ENCODE measurements around the gene LZTR1.
"Not testable (repeated sequence)": the region's sequence is repeated elsewhere in the genome, so short reads cannot be mapped to it uniquely, and the experiment has no call there.

The LZTR1 gene

DNA sequence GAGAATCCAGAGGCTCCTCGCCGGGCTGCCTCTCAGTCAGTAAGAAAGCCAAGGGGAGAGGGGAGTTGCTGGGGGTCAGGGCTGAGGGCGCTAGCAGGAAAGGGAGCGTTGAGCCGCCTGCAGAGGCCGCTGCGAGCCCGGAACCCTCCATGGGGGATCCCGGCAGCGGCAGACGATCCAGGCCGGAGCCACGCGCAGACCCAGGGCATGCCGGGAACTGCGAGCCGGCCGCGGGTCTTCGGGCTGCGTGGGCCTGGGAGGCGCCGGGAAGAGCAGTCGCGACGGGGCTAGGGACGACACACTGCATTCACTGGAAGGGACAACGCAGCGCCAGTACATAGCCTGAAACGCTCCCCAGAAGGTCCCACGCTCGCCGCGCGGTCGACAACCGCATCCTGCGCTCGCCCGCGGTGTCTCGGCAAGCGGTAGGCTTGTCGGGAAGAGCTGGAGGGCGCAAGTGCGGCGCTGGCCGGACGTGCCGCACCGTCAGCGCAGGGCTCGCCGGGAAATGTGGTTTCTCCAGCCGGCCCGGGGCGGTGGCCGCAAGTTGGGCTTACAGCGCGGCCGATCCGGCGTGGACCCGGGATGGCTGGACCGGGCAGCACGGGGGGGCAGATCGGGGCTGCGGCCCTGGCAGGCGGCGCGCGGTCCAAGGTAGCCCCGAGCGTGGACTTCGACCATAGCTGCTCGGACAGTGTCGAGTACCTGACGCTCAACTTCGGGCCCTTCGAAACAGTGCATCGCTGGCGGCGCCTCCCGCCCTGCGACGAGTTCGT lies at the start of gene LZTR1:
LZTR1 (plus strand) TSS at position 511 of the 776 bp plus-strand sequence; CDS start at position 586, 75 bp downstream.
- Histone ChIP-seq H3K4me3 (ENCODE audit: low read length in 2 of 2) (peak within 1 kb of the TSS; percentile 81 to 86), H3K4me1 (ENCODE audit: control insufficient read depth in 2 of 2, insufficient read depth in 2 of 2, low read length in 2 of 2) (peaks cover 25 to 34% of the 10 kb centered on the region in 2 donors), H3K36me3 (ENCODE audit: control insufficient read depth in 2 of 2, insufficient read depth in 2 of 2, low read length in 2 of 2) (peaks cover 6 to 15% of the 10 kb centered on the region in 2 donors), H3K27me3 (ENCODE audit: control insufficient read depth in 2 of 2, insufficient read depth in 2 of 2, low read length in 2 of 2) (no peaks in the 10 kb centered on the region), H3K9me3 (ENCODE audit: control insufficient read depth in 2 of 2, low read length in 2 of 2) (no peaks in the 10 kb centered on the region), H3K9ac (ENCODE audit: low read depth in 1 of 2, low read length in 2 of 2) (peak within 1 kb of the TSS; percentile 66 to 88), H3K27ac (ENCODE audit: low read depth in 2 of 2, low read length in 2 of 2) (peak within 1 kb of the TSS; percentile 86)

DNA sequence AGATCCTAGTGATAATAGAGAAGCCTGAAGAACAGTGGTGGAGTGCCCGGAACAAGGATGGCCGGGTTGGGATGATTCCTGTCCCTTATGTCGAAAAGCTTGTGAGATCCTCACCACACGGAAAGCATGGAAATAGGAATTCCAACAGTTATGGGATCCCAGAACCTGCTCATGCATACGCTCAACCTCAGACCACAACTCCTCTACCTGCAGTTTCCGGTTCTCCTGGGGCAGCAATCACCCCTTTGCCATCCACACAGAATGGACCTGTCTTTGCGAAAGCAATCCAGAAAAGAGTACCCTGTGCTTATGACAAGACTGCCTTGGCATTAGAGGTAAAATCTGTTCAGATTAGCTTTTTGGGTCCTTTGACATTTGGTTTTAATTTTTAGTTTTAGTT lies 48.2 kb upstream of the LZTR1 start:
- no peak overlapping the region for H3K4me3 ChIP-seq (ENCODE audit: low read length in 2 of 2)
- H3K27me3 ChIP-seq (ENCODE audit: control insufficient read depth in 2 of 2, insufficient read depth in 2 of 2, low read length in 2 of 2): no peaks in the 10 kb centered on the region
- H3K9ac ChIP-seq (ENCODE audit: low read depth in 1 of 2, low read length in 2 of 2): no peak overlapping the region
- no peak overlapping the region for H3K27ac ChIP-seq (ENCODE audit: low read depth in 2 of 2, low read length in 2 of 2)
- H3K9me3 ChIP-seq (ENCODE audit: control insufficient read depth in 2 of 2, low read length in 2 of 2): no peaks in the 10 kb centered on the region
- peaks cover 12 to 18% of the 10 kb centered on the region in 2 donors for H3K4me1 ChIP-seq (ENCODE audit: control insufficient read depth in 2 of 2, insufficient read depth in 2 of 2, low read length in 2 of 2)
- H3K36me3 ChIP-seq (ENCODE audit: control insufficient read depth in 2 of 2, insufficient read depth in 2 of 2, low read length in 2 of 2): peaks cover 9 to 18% of the 10 kb centered on the region in 2 donors

DNA sequence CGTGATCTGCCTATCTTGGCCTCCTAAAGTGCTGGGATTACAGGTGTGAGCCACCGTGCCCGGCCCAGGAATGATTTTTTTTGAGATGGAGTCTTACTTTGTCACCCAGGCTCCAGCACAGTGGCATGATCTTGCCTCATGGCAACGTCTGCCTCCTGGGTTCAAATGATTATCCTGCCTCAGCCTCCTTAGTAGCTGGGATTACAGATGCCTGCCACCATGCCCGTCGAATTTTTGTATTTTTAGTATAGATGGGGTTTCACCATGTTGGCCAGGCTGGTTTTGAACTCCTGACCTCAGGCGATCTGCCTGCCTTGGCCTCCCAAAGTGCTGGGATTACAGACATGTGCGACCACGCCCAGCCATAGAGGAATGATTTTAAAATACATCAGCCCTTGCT lies 47.0 kb upstream of the LZTR1 start:
- Histone ChIP-seq H3K36me3 (ENCODE audit: control insufficient read depth in 2 of 2, insufficient read depth in 2 of 2, low read length in 2 of 2) (peaks cover 9 to 18% of the 10 kb centered on the region in 2 donors), H3K4me1 (ENCODE audit: control insufficient read depth in 2 of 2, insufficient read depth in 2 of 2, low read length in 2 of 2) (peaks cover 13 to 19% of the 10 kb centered on the region in 2 donors)
- not testable (repeated sequence) for H3K4me3 ChIP-seq (ENCODE audit: low read length in 2 of 2); H3K27me3 ChIP-seq (ENCODE audit: control insufficient read depth in 2 of 2, insufficient read depth in 2 of 2, low read length in 2 of 2); H3K9me3 ChIP-seq (ENCODE audit: control insufficient read depth in 2 of 2, low read length in 2 of 2); H3K27ac ChIP-seq (ENCODE audit: low read depth in 2 of 2, low read length in 2 of 2); H3K9ac ChIP-seq (ENCODE audit: low read depth in 1 of 2, low read length in 2 of 2)

DNA sequence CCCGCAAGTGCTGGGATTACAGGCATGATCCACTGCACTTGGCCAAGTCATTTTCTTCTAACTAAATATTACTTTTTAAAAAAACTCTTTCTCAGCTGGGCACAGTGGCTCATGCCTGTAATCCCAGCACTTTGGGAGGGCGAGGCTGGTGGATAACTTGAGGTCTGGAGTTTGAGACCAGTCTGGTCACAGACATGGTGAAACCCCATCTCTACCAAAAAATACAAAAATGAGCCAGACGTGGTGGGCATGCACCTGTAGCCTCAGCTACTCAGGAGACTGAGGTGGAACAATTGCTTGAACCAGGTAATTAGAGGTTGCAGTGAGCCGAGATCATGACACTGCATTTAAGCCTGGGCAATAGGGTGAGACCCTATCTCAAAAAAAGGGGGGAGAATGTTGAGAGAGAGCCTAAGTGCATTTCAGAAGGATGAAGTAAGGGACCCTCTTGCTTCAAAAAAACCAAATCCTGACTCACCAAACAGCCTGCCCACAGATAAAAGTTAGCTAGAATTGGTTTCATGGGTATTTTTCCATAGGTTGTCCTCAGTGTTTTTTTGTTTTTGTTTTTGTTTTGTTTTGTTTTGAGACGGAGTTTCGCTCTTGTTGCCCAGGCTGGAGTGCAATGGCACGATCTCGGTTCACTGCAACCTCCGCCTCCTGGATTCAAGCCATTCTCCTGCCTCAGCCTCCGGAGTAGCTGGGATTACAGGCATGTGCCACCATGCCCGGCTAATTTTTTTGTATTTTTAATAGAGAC lies 46.1 kb upstream of the LZTR1 start:
- H3K27me3 ChIP-seq (ENCODE audit: control insufficient read depth in 2 of 2, insufficient read depth in 2 of 2, low read length in 2 of 2); H3K4me3 ChIP-seq (ENCODE audit: low read length in 2 of 2); H3K9me3 ChIP-seq (ENCODE audit: control insufficient read depth in 2 of 2, low read length in 2 of 2); H3K9ac ChIP-seq (ENCODE audit: low read depth in 1 of 2, low read length in 2 of 2); H3K27ac ChIP-seq (ENCODE audit: low read depth in 2 of 2, low read length in 2 of 2): not testable (repeated sequence)
- Histone ChIP-seq H3K36me3 (ENCODE audit: control insufficient read depth in 2 of 2, insufficient read depth in 2 of 2, low read length in 2 of 2) (peaks cover 9 to 20% of the 10 kb centered on the region in 2 donors), H3K4me1 (ENCODE audit: control insufficient read depth in 2 of 2, insufficient read depth in 2 of 2, low read length in 2 of 2) (peaks cover 15 to 22% of the 10 kb centered on the region in 2 donors)

DNA sequence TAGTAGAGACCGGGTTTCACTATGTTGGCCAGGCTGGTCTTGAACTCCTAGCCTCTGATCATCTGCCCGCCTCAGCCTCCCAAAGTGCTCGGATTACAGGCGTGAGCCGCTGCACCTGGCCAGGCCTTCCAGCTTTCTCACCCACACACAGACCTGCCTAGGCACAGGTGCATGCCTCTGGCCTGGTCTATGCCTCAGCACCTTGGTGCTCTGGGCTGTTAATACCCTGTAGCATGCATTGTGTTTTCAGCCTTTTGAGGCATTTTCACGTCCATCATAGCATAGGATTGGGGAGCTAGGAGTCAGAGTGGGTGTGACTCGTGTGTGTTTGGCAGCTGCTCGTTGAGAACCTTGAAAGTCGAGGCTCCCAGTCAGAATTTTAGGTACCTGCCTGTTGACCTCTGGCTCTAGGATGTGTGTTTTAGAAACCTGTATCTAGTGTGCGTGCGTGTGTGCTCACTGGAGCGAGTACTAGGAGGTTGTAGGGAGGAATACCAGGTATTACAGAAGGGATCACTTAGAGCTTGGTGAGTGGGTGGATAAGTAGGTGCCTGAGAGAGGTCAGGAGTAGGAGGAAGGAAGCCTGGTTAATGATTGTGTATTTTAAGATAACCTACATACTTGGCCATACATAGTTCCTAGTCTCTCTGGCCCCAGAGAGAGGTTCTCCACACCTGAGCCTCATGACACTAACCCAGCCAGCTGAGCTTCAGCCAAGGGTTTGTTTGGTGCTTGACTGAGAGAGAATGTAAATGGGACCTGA lies 44.9 kb upstream of the LZTR1 start:
- Histone ChIP-seq H3K27ac (ENCODE audit: low read depth in 2 of 2, low read length in 2 of 2) (no peak overlapping the region), H3K9me3 (ENCODE audit: control insufficient read depth in 2 of 2, low read length in 2 of 2) (no peaks in the 10 kb centered on the region), H3K27me3 (ENCODE audit: control insufficient read depth in 2 of 2, insufficient read depth in 2 of 2, low read length in 2 of 2) (no peaks in the 10 kb centered on the region), H3K4me1 (ENCODE audit: control insufficient read depth in 2 of 2, insufficient read depth in 2 of 2, low read length in 2 of 2) (peaks cover 15 to 22% of the 10 kb centered on the region in 2 donors), H3K9ac (ENCODE audit: low read depth in 1 of 2, low read length in 2 of 2) (no peak overlapping the region), H3K36me3 (ENCODE audit: control insufficient read depth in 2 of 2, insufficient read depth in 2 of 2, low read length in 2 of 2) (peaks cover 9 to 17% of the 10 kb centered on the region in 2 donors), H3K4me3 (ENCODE audit: low read length in 2 of 2) (no peak overlapping the region)

DNA sequence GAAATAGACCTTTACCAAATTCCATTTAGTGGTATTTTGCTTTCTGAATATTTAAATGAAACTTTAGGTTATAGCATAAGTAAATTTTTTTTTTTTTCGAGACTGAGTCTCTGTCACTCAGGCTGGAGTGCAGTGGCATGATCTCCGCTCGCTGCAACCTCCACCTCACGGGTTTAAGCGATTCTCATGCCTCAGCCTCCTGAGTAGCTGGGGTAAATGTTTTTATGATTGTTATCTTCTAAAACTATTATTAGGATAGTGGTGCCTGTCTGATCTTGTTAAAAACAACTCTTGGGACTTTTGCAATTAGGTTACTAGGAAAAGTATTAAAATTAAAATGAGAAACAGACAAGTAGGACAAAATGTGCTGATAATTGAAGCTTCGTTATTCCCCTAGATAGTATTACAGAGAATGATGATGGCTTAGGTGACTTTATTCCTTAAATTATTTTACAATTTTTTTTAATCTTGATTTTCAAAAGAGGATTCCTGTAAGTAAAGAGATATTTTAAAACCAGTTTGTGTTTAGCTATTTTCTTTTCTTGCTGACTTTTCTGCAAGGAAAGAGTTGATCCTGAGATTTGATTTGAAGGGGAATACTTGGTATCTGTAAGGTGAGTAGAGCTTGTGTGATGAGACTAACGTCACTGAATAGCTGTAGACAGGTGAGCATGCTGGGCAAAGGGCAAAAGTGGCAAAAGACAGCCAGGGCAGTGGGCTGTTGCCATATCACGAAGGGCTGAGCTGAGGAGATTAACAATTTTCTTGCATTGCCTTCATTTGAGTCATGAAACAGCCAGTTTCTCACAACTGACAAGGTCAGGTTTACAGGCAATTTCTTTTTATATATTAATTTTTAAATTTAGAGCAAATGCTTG lies 44.1 kb upstream of the LZTR1 start:
- Histone ChIP-seq H3K27ac (ENCODE audit: low read depth in 2 of 2, low read length in 2 of 2) (no peak overlapping the region), H3K4me1 (ENCODE audit: control insufficient read depth in 2 of 2, insufficient read depth in 2 of 2, low read length in 2 of 2) (peaks cover 15 to 22% of the 10 kb centered on the region in 2 donors), H3K9me3 (ENCODE audit: control insufficient read depth in 2 of 2, low read length in 2 of 2) (no peaks in the 10 kb centered on the region), H3K36me3 (ENCODE audit: control insufficient read depth in 2 of 2, insufficient read depth in 2 of 2, low read length in 2 of 2) (peaks cover 9 to 17% of the 10 kb centered on the region in 2 donors), H3K4me3 (ENCODE audit: low read length in 2 of 2) (no peak overlapping the region), H3K9ac (ENCODE audit: low read depth in 1 of 2, low read length in 2 of 2) (no peak overlapping the region), H3K27me3 (ENCODE audit: control insufficient read depth in 2 of 2, insufficient read depth in 2 of 2, low read length in 2 of 2) (no peaks in the 10 kb centered on the region)

DNA sequence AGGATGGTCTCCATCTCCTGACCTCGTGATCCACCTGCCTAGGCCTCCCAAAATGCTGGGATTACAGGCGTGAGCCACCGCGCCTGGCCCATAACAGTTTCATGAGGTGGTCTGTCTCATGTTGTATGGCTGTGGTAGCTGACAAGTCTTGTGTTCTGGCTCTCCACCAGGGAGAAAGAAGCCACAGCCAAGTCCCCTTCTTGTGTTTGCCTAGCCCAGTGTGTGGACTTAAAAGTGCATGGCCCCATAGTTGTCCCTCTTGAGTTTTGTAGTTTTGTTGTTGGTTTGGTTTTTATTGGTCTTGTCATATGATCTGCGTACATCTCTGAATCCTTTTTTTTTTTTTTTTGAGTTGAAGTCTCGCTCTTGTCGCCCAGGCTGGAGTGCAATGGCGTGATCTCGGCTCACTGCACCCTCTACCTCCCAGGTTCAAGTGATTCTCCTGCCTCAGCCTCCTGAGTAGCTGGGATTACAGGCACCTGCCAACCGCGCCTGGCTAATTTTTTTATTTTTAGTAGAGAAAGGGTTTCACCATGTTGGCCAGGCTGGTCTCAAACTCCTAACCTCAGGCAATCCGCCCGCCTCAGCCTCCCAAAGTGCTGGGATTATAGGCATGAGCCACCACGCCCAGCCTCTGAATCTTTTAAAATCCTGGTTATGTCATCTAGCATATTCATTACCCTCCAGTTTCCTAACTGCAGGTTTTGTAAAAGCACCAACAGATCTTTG lies 42.5 kb upstream of the LZTR1 start:
- peaks cover 15 to 22% of the 10 kb centered on the region in 2 donors for H3K4me1 ChIP-seq (ENCODE audit: control insufficient read depth in 2 of 2, insufficient read depth in 2 of 2, low read length in 2 of 2)
- H3K36me3 ChIP-seq (ENCODE audit: control insufficient read depth in 2 of 2, insufficient read depth in 2 of 2, low read length in 2 of 2): peaks cover 4 to 13% of the 10 kb centered on the region in 2 donors
- H3K4me3 ChIP-seq (ENCODE audit: low read length in 2 of 2); H3K27me3 ChIP-seq (ENCODE audit: control insufficient read depth in 2 of 2, insufficient read depth in 2 of 2, low read length in 2 of 2); H3K27ac ChIP-seq (ENCODE audit: low read depth in 2 of 2, low read length in 2 of 2); H3K9ac ChIP-seq (ENCODE audit: low read depth in 1 of 2, low read length in 2 of 2); H3K9me3 ChIP-seq (ENCODE audit: control insufficient read depth in 2 of 2, low read length in 2 of 2): not testable (repeated sequence)

DNA sequence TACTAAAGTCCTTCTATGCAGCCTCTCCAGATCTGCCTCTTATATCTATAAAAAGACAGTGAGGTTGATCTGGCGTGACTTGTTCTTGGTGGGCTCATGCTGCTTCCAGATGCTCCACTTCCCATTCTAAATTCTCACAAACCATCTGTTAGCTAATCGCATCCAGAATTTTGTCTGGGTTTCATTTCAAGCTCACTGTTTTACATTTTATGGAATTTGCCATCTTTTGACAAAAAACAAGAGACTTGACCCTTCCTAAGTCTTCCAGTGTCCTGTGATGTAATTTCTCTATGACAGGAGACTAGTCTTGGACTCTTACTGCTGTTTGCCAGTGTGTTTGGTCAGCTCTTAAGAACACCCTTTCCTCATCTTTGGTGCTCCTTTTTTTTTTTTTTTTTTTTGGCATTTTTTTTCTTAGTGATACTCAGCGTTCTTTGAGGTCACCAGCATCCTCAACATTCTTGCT lies 41.9 kb upstream of the LZTR1 start:
- Histone ChIP-seq H3K4me1 (ENCODE audit: control insufficient read depth in 2 of 2, insufficient read depth in 2 of 2, low read length in 2 of 2) (peaks cover 15 to 22% of the 10 kb centered on the region in 2 donors), H3K27ac (ENCODE audit: low read depth in 2 of 2, low read length in 2 of 2) (no peak overlapping the region), H3K9ac (ENCODE audit: low read depth in 1 of 2, low read length in 2 of 2) (no peak overlapping the region), H3K27me3 (ENCODE audit: control insufficient read depth in 2 of 2, insufficient read depth in 2 of 2, low read length in 2 of 2) (no peaks in the 10 kb centered on the region), H3K4me3 (ENCODE audit: low read length in 2 of 2) (no peak overlapping the region), H3K9me3 (ENCODE audit: control insufficient read depth in 2 of 2, low read length in 2 of 2) (no peaks in the 10 kb centered on the region), H3K36me3 (ENCODE audit: control insufficient read depth in 2 of 2, insufficient read depth in 2 of 2, low read length in 2 of 2) (peaks cover 4 to 13% of the 10 kb centered on the region in 2 donors)

DNA sequence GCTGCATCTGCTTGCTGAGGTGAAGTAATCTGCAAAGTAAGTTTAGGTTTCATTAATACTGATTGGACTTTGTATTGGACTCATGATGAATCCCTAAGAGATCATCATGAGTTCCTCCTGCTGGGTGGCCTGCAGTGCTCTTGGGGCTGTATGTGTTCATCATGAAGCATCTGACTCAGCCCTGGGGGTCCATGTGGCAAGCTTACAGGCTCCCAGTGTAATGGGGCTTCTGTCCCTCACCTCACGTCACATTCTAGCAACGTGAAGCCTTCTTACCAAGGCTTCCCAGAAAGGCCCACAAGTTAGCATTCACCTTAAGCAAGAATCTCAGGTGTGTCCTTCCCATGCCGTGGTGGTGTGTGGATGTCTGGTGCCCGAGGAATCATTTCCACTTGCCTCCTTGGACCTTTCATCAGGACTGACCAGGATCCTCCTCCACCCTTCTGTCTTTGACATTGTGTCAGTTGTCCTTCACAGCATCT lies 41.2 kb upstream of the LZTR1 start:
- H3K27ac ChIP-seq (ENCODE audit: low read depth in 2 of 2, low read length in 2 of 2): no peak overlapping the region
- H3K36me3 ChIP-seq (ENCODE audit: control insufficient read depth in 2 of 2, insufficient read depth in 2 of 2, low read length in 2 of 2): peaks cover 1 to 10% of the 10 kb centered on the region in 2 donors
- peaks cover 15 to 22% of the 10 kb centered on the region in 2 donors for H3K4me1 ChIP-seq (ENCODE audit: control insufficient read depth in 2 of 2, insufficient read depth in 2 of 2, low read length in 2 of 2)

More for the DNA sequence above, 41.2 kb upstream of the LZTR1 start:
- H3K4me3 ChIP-seq (ENCODE audit: low read length in 2 of 2): no peak overlapping the region
- no peaks in the 10 kb centered on the region for H3K27me3 ChIP-seq (ENCODE audit: control insufficient read depth in 2 of 2, insufficient read depth in 2 of 2, low read length in 2 of 2)
- no peaks in the 10 kb centered on the region for H3K9me3 ChIP-seq (ENCODE audit: control insufficient read depth in 2 of 2, low read length in 2 of 2)
- H3K9ac ChIP-seq (ENCODE audit: low read depth in 1 of 2, low read length in 2 of 2): no peak overlapping the region

Measured in mucosa of rectum (tissue), 2 donors.